ENCODE measurements around the gene PKDCC.

GRCh38 chr2:42104621-42105020 lies 56.8 kb downstream of the PKDCC start:
- TF ChIP-seq CTCF (IDR thresholded peaks at IDR 0.05) (no peak), POLR2A (IDR thresholded peaks at IDR 0.05) (no peak), EP300 (IDR thresholded peaks at IDR 0.05) (no peak)

Measured in tibial nerve (tissue), 4 donors.